NOMO-1 (cell line): ENCODE results near the gene SAMD8.
A peak's percentile ranks its signal among the peaks of the same experiment; 100 is the strongest.
"Not testable (repeated sequence)": the region's sequence is repeated elsewhere in the genome, so short reads cannot be mapped to it uniquely, and the experiment has no call there.

Source experiments
- DNase-seq, 2 experiments: peaks; one replicate each; lab custom pipeline; 2025; ENCODE audit not compliant: unreplicated experiment in 2 of 2; lab: John Stamatoyannopoulos, UW

Gene SAMD8

DNA sequence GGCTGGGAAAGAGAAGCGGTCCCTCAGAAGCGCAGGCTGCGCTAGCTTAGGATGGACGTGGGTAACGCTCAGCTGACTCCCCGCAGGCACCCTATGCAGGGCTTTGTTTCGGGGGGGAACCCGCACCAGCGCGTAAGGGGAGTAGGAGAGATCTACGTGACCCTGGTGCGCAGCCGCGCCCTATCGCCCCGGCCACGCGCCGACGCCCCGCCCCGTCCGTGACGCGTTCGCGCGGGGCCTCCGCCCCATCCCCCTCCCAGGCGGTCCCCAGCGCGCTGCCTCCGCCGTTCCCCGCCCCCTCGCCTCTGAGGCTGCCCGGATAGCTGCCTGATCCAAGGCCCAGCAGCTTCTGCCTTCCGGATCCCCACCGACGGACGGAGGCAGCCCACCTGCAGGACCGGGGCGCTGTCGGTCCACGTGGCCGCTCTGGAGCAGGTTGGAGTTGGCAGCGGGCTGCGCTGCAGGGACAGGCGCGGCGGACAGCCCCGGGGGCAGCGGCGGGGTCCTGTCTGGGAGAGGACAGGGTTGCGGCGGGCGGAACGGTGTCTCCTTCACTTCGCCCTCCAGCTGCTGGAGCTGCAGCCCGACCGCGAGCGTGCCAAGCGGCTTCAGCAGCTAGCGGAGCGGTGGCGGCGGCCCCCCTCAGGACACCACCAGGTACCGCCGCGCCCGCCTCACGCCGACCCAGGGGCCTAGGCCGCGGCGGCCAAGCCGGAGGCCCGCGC, 99.0 kb downstream of the SAMD8 start, which contains the start of gene VDAC2:
TSS of gene VDAC2 (plus strand) at position 515 of the 725 bp plus-strand sequence. CDS start 363 bp downstream, outside the sequence.
- DNase-seq: peak; percentile 85 to 86

DNA sequence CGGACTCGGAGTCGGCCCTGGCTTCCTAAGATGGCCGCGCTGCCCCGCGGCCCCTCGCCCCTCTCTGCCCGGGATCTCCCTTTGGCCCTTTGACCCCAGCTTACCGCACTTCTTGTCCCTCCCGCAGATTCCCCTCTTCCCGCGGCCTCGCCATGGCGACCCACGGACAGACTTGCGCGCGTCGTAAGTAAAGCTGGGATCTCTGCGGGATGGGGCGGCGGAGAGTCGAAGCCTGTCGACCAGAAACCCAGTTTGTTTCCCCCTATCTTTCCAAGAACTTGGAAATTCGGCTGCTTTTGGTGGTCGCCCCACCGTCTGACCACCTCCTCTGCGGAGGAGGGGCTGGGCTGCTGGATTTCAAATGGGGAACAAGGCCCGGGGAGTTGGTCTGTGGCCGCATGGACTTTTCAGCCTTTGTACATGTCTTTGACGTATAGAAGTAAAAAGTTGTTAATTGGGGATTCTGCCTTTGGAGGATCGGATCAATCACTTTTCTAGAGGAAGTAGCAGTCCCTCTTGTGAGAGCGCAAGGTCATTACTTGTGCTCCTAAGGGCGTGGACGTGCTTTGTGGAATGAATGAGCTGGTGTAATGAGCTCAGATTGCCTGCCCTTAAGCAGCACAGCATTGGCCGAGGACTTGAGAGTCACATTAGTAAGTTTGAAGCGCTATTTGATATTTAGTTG, 99.7 kb downstream of the SAMD8 start:
- peak; percentile 29 to 32 for DNase-seq

DNA sequence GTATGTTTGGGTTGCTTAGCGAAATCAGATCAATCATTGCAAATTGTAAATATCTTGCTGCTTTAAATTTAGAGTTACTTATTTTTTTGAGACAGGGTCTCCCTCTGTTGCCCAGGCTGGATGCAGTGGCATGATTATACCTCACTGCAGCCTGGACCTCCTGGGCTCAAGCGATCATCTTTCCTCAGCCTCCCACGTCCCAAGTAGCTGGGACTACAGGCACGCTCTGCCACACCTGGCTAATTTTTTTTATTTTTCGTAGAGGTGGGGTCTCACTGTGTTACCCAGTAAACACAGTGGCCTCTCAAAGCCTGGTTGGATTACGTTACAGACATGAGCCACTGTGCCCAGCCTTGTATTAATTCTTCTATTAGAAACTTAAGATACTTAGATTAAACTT, 100.9 kb downstream of the SAMD8 start:
- no peak for DNase-seq

DNA sequence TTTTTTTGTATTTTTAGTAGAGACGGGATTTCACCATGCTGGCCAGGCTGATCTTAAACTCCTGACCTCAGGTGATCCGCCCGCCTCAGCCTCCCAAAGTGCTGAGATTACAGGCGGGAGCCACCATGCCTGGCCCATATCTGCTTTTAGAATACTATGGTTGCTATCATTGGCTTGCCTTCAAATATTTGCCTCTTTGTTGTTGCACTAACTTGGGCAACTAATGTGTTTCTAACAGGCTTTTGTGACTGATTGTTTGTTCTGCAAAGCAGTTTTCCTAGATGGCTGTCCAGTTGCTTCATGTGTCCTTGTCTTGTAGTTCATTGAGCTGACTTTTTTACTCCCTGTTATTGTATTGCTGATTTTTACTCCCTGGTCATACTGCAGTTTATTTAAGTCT, 108.8 kb downstream of the SAMD8 start:
- DNase-seq: no peak

DNA sequence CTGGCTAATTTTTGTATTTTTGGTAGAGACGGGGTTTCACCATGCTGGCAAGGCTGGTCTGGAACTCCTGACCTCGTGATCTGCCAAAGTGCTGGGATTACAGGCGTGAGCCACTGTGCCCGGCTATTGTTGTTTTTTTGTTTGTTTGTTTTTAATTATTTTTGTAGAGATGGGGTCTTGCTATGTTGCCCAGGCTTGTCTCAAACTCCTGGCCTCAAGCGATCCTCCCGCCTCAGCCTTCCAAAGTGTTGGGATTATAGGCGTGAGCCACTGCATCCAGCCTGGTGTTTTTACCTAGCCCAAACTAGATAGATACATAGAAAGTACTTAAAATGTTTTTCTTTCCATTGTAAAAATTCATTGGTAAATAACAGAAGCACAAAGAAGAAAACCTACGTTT, 110.0 kb downstream of the SAMD8 start:
- not testable (repeated sequence) for DNase-seq

DNA sequence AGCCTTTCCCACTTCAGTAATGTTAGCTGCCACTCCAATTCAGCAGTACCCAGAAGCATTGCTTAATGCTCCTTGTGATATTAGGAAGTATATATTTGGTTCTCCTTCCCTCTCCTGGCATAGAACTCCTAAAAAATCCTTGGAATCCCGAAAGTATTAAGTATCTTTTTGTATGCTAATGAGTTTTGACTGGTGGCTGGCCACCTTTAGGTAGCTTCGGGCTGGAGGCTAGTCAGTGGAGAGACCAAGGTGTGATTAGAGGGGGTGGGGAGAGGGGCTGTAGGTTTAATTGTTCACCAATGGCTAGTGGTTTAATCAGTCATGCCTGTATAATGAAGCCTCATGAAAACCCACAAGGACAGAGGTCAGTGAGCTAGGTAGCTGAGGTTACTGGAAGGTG, 112.1 kb downstream of the SAMD8 start:
- no peak for DNase-seq

DNA sequence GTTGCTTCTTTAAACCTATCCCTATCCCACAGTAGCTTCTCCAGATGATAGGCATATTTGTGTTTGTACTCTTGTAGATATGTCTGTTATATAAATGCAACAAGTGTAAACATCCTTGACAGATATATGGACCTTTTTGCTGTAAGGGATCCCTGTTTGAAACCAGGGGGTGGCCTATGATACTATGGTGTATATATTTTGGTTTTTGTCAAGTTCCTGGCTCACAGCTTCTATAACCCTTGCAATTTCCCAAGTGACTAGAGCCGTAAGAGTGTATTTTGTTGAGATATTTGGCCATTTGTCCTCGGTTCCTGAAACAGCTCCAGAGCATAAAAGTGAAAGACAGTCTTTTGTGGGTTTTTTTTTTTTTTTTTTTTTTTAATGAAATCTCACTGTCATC, 114.6 kb downstream of the SAMD8 start:
- no peak for DNase-seq

DNA sequence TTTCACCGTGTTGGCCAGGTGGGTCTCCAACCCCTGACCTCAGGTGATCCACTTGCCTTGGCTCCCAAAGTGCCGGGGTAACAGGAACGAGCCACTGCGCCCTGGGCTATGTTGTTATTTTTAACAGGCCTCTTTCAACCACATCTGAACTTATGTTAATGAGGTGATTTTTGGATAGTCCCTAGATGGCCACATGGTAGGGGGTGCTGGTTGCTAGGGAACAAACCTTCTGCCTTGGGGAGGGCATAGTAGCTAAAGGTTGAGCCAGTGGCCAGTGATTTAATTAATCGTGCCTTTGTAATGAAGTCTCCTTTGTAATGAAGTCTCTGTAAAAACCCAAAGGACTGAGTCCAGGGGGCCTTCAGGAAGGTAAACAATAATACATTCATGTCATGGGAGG, 115.2 kb downstream of the SAMD8 start:
- no peak for DNase-seq

DNA sequence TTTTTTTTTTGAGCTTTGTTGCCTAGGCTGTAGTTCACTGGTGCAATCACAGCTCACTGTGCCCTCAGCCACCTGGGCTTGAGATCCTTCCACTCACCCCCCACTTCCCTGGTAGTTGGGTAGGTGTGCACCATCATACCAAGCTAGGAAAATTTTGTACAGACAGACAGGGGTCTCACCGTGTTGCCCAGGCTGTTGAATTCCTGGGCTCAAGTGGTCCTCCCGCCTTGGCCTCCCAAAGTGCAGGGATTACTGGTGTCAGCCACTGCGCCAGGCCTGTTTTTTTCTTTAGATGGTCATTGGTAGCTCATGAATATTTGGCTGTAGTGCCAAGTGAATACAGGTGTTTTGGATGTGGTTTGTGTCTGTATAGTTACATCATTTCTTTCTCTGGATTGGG, 116.8 kb downstream of the SAMD8 start:
- no peak for DNase-seq

DNA sequence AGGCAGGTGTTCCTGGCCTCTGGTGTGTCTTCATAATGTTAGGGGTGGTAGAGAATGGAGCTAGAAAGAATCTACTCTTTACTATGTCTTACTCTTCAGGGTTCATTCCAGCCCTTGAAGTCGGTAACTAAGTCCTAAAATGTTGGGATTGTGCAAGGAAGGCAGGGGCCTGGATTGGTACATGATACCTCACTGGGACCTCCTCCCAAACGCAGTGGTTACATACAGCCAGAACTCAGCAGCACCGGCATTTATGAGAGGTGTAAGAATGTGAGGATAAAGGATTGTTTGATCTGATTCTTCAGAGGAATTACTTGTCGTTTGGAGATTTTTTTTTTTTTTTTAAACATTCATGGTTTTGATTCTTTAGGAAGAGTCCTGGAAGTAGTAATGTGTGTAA, 117.4 kb downstream of the SAMD8 start:
- no peak for DNase-seq

DNA sequence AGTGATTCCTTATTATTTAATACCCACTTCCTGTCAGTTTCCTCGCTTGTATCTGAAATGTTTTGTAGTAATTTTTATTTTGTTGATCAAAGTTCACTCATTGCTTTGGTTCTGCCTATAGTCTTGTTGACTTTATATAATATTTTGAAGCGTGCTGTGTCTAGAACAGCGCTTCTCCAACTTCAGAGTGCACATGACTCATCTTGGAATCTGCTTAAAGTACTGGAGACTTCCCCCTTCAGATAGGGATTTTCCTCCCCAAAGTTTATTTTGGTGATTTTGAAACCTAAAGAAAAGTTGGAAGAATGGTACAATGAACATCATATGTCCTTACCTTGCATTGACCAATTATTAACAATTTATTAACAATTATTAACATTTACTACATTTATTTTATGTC, 118.5 kb downstream of the SAMD8 start:
- no peak for DNase-seq

DNA sequence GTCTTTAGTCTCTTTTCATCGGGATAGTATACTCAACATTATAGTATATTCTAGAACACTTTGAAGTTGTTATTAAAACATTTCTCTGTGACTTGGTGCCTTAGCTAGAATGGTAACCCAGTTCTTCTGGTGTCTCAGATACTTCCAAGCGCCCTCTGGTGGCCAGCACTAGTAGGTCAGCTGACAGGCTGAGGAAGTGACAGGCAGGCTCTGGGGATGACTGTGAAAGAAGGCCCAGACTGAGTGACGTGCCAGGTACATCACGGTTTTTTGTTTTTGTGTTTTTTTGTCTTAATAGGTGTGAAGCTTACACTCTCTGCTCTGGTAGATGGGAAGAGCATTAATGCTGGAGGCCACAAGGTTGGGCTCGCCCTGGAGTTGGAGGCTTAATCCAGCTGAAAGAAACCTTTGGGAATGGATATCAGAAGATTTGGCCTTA, 119.2 kb downstream of the SAMD8 start:
- DNase-seq: peak; percentile 62 to 88
